BJ (cell line): ENCODE results near the gene PPIP5K1. TPM values are rescaled to one million over a fixed set of nuclear protein-coding genes. Genes with fewer than 3 reads are reported as not detected.
"Not testable (repeated sequence)": the region's sequence is repeated elsewhere in the genome, so short reads cannot be mapped to it uniquely, and the experiment has no call there.

ENCODE experiments used
- CTCF ChIA-PET: fragments of 350-600 bp; formaldehyde crosslinking; extraction: SDS; loops from one replicate; lab custom pipeline; 2021; ENCODE audit warnings: antibody characterized with exemption, inconsistent platforms; lab: Yijun Ruan, JAX
- POLR2A ChIA-PET: fragments of 300-600 bp; sonication (Branson Sonifier 250); formaldehyde crosslinking; extraction: SDS; loops from one replicate; lab custom pipeline; 2021; ENCODE audit warnings: antibody characterized with exemption; lab: Charles Lee
- DNase-seq: peaks from one replicate; pipeline ENCODE4 v3.0.0-alpha.2; 2011; ENCODE audit warnings: low read depth
- H3K27me3 ChIP-seq: 2 replicates; pipeline ENCODE4 v1.6.0; 2011; ENCODE audit warnings: low read length; ENCODE audit not compliant: control insufficient read depth, insufficient read depth
- H3K36me3 ChIP-seq: 2 replicates; pipeline ENCODE4 v1.5.1; 2011; ENCODE audit warnings: low read length; ENCODE audit not compliant: control insufficient read depth, insufficient read depth
- H3K4me3 ChIP-seq: 2 replicates; pipeline ENCODE4 v1.5.1; 2011; ENCODE audit warnings: low read depth, mild to moderate bottlenecking, control low read depth, low read length
- CTCF ChIP-seq: IDR thresholded peaks from 2 replicates; pipeline ENCODE4 v1.5.1; 2011; ENCODE audit warnings: low read depth, mild to moderate bottlenecking, control low read depth, inconsistent platforms, low read length, moderate library complexity; ENCODE audit not compliant: insufficient read depth
- polyA minus RNA-seq: library from RNA; depleted of rRNA, polyadenylated mRNA; stranded (reverse); fragments of >200 nt; gene quantifications from 2 replicates; pipeline ENCODE4 v1.2.3, GENCODE V29; 2011; rRNA and poly(A)+ RNA removed
- polyA plus RNA-seq: library from polyadenylated mRNA; depleted of rRNA; stranded (reverse); fragments of >200 nt; gene quantifications from 2 replicates; pipeline ENCODE4 v1.2.3, GENCODE V29; 2011; rRNA removed

Gene PPIP5K1
- polyA plus RNA-seq (24.1 and 29.2 TPM in 2 replicates), polyA minus RNA-seq (36.1 and 38.2 TPM in 2 replicates)

GRCh38 chr15:43589778-43590466 lies at the start of gene PPIP5K1:
PPIP5K1 (minus strand) TSS chr15:43590208; CDS start chr15:43584504, 5,704 bp downstream.
- CTCF ChIA-PET, H3K27me3 ChIP-seq, DNase-seq, H3K36me3 ChIP-seq, POLR2A ChIA-PET, H3K4me3 ChIP-seq: not testable (repeated sequence)

GRCh38 chr15:43638464-43639204 lies 48.6 kb upstream of the PPIP5K1 start:
- DNase-seq, POLR2A ChIA-PET, H3K36me3 ChIP-seq, CTCF ChIA-PET, H3K4me3 ChIP-seq, H3K27me3 ChIP-seq: not testable (repeated sequence)

GRCh38 chr15:43626937-43627336 lies 36.9 kb upstream of the PPIP5K1 start:
- CTCF ChIA-PET, DNase-seq, POLR2A ChIA-PET, H3K4me3 ChIP-seq, H3K36me3 ChIP-seq, H3K27me3 ChIP-seq: not testable (repeated sequence)

- no peaks in the 10 kb centered on the region for H3K36me3 ChIP-seq
- no peaks in the 10 kb centered on the region for H3K27me3 ChIP-seq
- no peak overlapping the region for H3K4me3 ChIP-seq
- DNase-seq = no peak
- CTCF ChIA-PET = interaction anchor here (0.8 kb wide), 1 partner anchor 21 kb away, joined by 3 read pairs; no protein-coding TSS in a partner anchor
- TF ChIP-seq CTCF = no peak
- POLR2A ChIA-PET = no interaction called here
Measured at GRCh38 chr15:43625106-43625505, 35.1 kb upstream of the PPIP5K1 start.

- DNase-seq, POLR2A ChIA-PET, H3K36me3 ChIP-seq, CTCF ChIA-PET, H3K4me3 ChIP-seq, H3K27me3 ChIP-seq: not testable (repeated sequence)
Measured at GRCh38 chr15:43622068-43622799, 32.2 kb upstream of the PPIP5K1 start.

GRCh38 chr15:43618700-43619099 lies 28.7 kb upstream of the PPIP5K1 start, which contains the start of gene STRC:
STRC (minus strand) TSS chr15:43618800; CDS start chr15:43618722, 78 bp downstream.
- CTCF ChIA-PET, DNase-seq, H3K36me3 ChIP-seq, H3K4me3 ChIP-seq, H3K27me3 ChIP-seq, POLR2A ChIA-PET: not testable (repeated sequence)

GRCh38 chr15:43617750-43618149 lies 27.7 kb upstream of the PPIP5K1 start:
- H3K4me3 ChIP-seq, H3K36me3 ChIP-seq, POLR2A ChIA-PET, DNase-seq, CTCF ChIA-PET, H3K27me3 ChIP-seq: not testable (repeated sequence)

- H3K4me3 ChIP-seq, CTCF ChIA-PET, H3K36me3 ChIP-seq, DNase-seq, POLR2A ChIA-PET, H3K27me3 ChIP-seq: not testable (repeated sequence)
Measured at GRCh38 chr15:43602233-43602632, 12.2 kb upstream of the PPIP5K1 start.

- H3K36me3 ChIP-seq, H3K4me3 ChIP-seq, POLR2A ChIA-PET, CTCF ChIA-PET, H3K27me3 ChIP-seq, DNase-seq: not testable (repeated sequence)
Measured at GRCh38 chr15:43600200-43600599, 10.2 kb upstream of the PPIP5K1 start.

GRCh38 chr15:43599131-43599530 lies 9.1 kb upstream of the PPIP5K1 start:
- H3K4me3 ChIP-seq, DNase-seq, POLR2A ChIA-PET, H3K36me3 ChIP-seq, CTCF ChIA-PET, H3K27me3 ChIP-seq: not testable (repeated sequence)

- CTCF ChIA-PET, H3K4me3 ChIP-seq, DNase-seq, H3K36me3 ChIP-seq, H3K27me3 ChIP-seq, POLR2A ChIA-PET: not testable (repeated sequence)
Measured at GRCh38 chr15:43593328-43594190, 3.6 kb upstream of the PPIP5K1 start, which contains the start of gene CKMT1B. CKMT1B (plus strand) TSS chr15:43594027; CDS start chr15:43594219, 192 bp downstream.
